GM20431 (cell line): ENCODE measurements around the gene GRK5.

Experiments used
- in situ Hi-C: fragments of 300-500 bp; cut with MseI, MboI; formaldehyde crosslinking; loops from one replicate; pipeline ENCODE4 v1.15.0; 2020; ENCODE audit warnings: low sequenced_read_pairs; ENCODE audit not compliant: unreplicated experiment

GRK5 gene

GRCh38 chr10:119327096-119327745 is 119.8 kb downstream of the GRK5 start:
- in situ Hi-C loops: no loop called here

- in situ Hi-C loops: no loop called here
Measured at GRCh38 chr10:119328223-119328622, 120.9 kb downstream of the GRK5 start.

- in situ Hi-C loops: no loop called here
Measured at GRCh38 chr10:119330342-119330741, 123.0 kb downstream of the GRK5 start.

- in situ Hi-C loops: no loop called here
Measured at GRCh38 chr10:119331061-119331460, 123.7 kb downstream of the GRK5 start.

- in situ Hi-C loops: no loop called here
Measured at GRCh38 chr10:119333146-119333792, 125.9 kb downstream of the GRK5 start.

- in situ Hi-C loops: no loop called here
Measured at GRCh38 chr10:119335671-119336353, 128.4 kb downstream of the GRK5 start.

- in situ Hi-C loops: no loop called here
Measured at GRCh38 chr10:119336599-119336998, 129.2 kb downstream of the GRK5 start.

GRCh38 chr10:119337223-119337622 is 129.9 kb downstream of the GRK5 start:
- in situ Hi-C loops: no loop called here

- in situ Hi-C loops: no loop called here
Measured at GRCh38 chr10:119337796-119338432, 130.5 kb downstream of the GRK5 start.

GRCh38 chr10:119339109-119339508 is 131.7 kb downstream of the GRK5 start:
- in situ Hi-C loops: no loop called here

GRCh38 chr10:119340893-119341458 is 133.6 kb downstream of the GRK5 start:
- in situ Hi-C loops: no loop called here

GRCh38 chr10:119341459-119342301 is 134.3 kb downstream of the GRK5 start:
- in situ Hi-C loops: no loop called here

- in situ Hi-C loops: no loop called here
Measured at GRCh38 chr10:119342335-119342734, 135.0 kb downstream of the GRK5 start.

- in situ Hi-C loops: no loop called here
Measured at GRCh38 chr10:119343011-119343601, 135.7 kb downstream of the GRK5 start.

- in situ Hi-C loops: no loop called here
Measured at GRCh38 chr10:119344381-119344780, 137.0 kb downstream of the GRK5 start.

- in situ Hi-C loops: no loop called here
Measured at GRCh38 chr10:119346095-119346832, 138.9 kb downstream of the GRK5 start.

GRCh38 chr10:119347181-119347974 is 140.0 kb downstream of the GRK5 start:
- in situ Hi-C loops: no loop called here

- in situ Hi-C loops: no loop called here
Measured at GRCh38 chr10:119348106-119348505, 140.7 kb downstream of the GRK5 start.
